Measurements from ENCODE around the gene TRAPPC1.

Gene TRAPPC1

DNA sequence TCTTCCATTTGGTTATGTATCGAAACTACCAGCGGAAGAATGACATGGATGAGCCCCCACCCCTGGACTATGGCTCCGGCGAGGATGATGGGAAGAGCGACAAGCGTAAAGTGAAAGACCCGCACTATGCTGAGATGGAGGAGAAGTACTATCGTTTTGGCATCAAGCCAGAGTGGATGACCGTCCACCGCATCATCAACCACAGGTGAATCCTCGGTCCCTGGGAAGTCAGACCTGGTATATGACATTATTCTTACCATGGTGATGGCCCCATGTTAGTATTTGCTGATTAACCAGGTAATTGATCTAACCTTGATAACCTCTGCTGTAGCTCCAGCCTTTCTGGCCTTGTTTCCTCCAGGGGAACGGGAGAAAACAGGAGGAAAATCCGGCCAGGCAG, 34.7 kb downstream of the TRAPPC1 start:
- no peak for TF ChIP-seq EZH2phosphoT487 (conservative IDR thresholded peaks at IDR 0.05; ENCODE audit: low read length)
- TF ChIP-seq, protein P1, sequence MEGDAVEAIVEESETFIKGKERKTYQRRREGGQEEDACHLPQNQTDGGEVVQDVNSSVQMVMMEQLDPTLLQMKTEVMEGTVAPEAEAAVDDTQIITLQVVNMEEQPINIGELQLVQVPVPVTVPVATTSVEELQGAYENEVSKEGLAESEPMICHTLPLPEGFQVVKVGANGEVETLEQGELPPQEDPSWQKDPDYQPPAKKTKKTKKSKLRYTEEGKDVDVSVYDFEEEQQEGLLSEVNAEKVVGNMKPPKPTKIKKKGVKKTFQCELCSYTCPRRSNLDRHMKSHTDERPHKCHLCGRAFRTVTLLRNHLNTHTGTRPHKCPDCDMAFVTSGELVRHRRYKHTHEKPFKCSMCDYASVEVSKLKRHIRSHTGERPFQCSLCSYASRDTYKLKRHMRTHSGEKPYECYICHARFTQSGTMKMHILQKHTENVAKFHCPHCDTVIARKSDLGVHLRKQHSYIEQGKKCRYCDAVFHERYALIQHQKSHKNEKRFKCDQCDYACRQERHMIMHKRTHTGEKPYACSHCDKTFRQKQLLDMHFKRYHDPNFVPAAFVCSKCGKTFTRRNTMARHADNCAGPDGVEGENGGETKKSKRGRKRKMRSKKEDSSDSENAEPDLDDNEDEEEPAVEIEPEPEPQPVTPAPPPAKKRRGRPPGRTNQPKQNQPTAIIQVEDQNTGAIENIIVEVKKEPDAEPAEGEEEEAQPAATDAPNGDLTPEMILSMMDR (IDR thresholded peaks at IDR 0.05; ENCODE audit: insufficient read depth, low read length, poor library complexity, severe bottlenecking), result no peak
- peaks cover 16% of the 10 kb centered on the region; the same call in 1 of the 2 replicates for H3K36me3 ChIP-seq (ENCODE audit: low read length)
- no peak overlapping the region for H3K4me2 ChIP-seq (ENCODE audit: low read depth, low read length, poor library complexity, severe bottlenecking)
- H3K9me2 ChIP-seq (replicated peaks; ENCODE audit: insufficient read depth, low read length), result no peaks in the 10 kb centered on the region
- no peaks in the 10 kb centered on the region for H3K79me2 ChIP-seq (ENCODE audit: insufficient read depth, low read length)
- H3K9me3 ChIP-seq (ENCODE audit: insufficient read depth, low read length), result no peaks in the 10 kb centered on the region
- H3K27me3 ChIP-seq (ENCODE audit: low read length), result no peaks in the 10 kb centered on the region
- H3K27ac ChIP-seq (ENCODE audit: low read depth, low read length), result no peak overlapping the region
- no peaks in the 10 kb centered on the region for H3F3A ChIP-seq (ENCODE audit: insufficient read depth)
- H4K20me1 ChIP-seq (ENCODE audit: low read depth, low read length), result no peaks in the 10 kb centered on the region
- H3K9ac ChIP-seq (ENCODE audit: low read length), result no peak overlapping the region
- H2AFZ ChIP-seq (ENCODE audit: low read depth, low read length, severe bottlenecking), result no peak overlapping the region
- no peak overlapping the region for H3K4me3 ChIP-seq (ENCODE audit: insufficient read depth, low read length, poor library complexity, severe bottlenecking)

GRCh38 chr17:7894866-7895265, 36.9 kb downstream of the TRAPPC1 start:
- H3K27me3 ChIP-seq (ENCODE audit: low read length), result no peaks in the 10 kb centered on the region
- TF ChIP-seq EZH2phosphoT487 (conservative IDR thresholded peaks at IDR 0.05; ENCODE audit: low read length), result no peak
- TF ChIP-seq, protein P1 (IDR thresholded peaks at IDR 0.05; ENCODE audit: insufficient read depth, low read length, poor library complexity, severe bottlenecking), result no peak

GRCh38 chr17:7894226-7894625, 37.5 kb downstream of the TRAPPC1 start:
- Histone ChIP-seq H2AFZ (ENCODE audit: low read depth, low read length, severe bottlenecking) (no peak overlapping the region), H3K27ac (ENCODE audit: low read depth, low read length) (no peak overlapping the region), H3K9ac (ENCODE audit: low read length) (no peak overlapping the region), H4K20me1 (ENCODE audit: low read depth, low read length) (no peaks in the 10 kb centered on the region), H3K4me2 (ENCODE audit: low read depth, low read length, poor library complexity, severe bottlenecking) (no peak overlapping the region), H3K27me3 (ENCODE audit: low read length) (no peaks in the 10 kb centered on the region), H3F3A (ENCODE audit: insufficient read depth) (no peaks in the 10 kb centered on the region), H3K36me3 (ENCODE audit: low read length) (peaks cover 16% of the 10 kb centered on the region; the same call in 1 of the 2 replicates), H3K9me3 (ENCODE audit: insufficient read depth, low read length) (no peaks in the 10 kb centered on the region), H3K4me3 (ENCODE audit: insufficient read depth, low read length, poor library complexity, severe bottlenecking) (no peak overlapping the region), H3K79me2 (ENCODE audit: insufficient read depth, low read length) (peaks cover 3% of the 10 kb centered on the region; the same call in 1 of the 2 replicates), H3K9me2 (replicated peaks; ENCODE audit: insufficient read depth, low read length) (no peaks in the 10 kb centered on the region)
- TF ChIP-seq EZH2phosphoT487 (conservative IDR thresholded peaks at IDR 0.05; ENCODE audit: low read length), result no peak
- TF ChIP-seq, protein P1 (IDR thresholded peaks at IDR 0.05; ENCODE audit: insufficient read depth, low read length, poor library complexity, severe bottlenecking), result no peak

More at GRCh38 chr17:7894866-7895265, 36.9 kb downstream of the TRAPPC1 start:
- H3K27ac ChIP-seq (ENCODE audit: low read depth, low read length), result no peak overlapping the region
- H3K9me3 ChIP-seq (ENCODE audit: insufficient read depth, low read length), result no peaks in the 10 kb centered on the region
- H3K36me3 ChIP-seq (ENCODE audit: low read length), result peaks cover 16% of the 10 kb centered on the region; the same call in 1 of the 2 replicates
- H3K4me2 ChIP-seq (ENCODE audit: low read depth, low read length, poor library complexity, severe bottlenecking), result no peak overlapping the region
- no peaks in the 10 kb centered on the region for H3K9me2 ChIP-seq (replicated peaks; ENCODE audit: insufficient read depth, low read length)
- no peaks in the 10 kb centered on the region for H4K20me1 ChIP-seq (ENCODE audit: low read depth, low read length)
- no peaks in the 10 kb centered on the region for H3K79me2 ChIP-seq (ENCODE audit: insufficient read depth, low read length)
- no peak overlapping the region for H3K4me3 ChIP-seq (ENCODE audit: insufficient read depth, low read length, poor library complexity, severe bottlenecking)
- no peaks in the 10 kb centered on the region for H3F3A ChIP-seq (ENCODE audit: insufficient read depth)
- H2AFZ ChIP-seq (ENCODE audit: low read depth, low read length, severe bottlenecking), result no peak overlapping the region
- H3K9ac ChIP-seq (ENCODE audit: low read length), result no peak overlapping the region

Data from SU-DHL-6 (cell line).